HepG2 (cell line): ENCODE results near the gene TTC6. TPM values are rescaled to one million over a fixed set of nuclear protein-coding genes. Genes with fewer than 3 reads are reported as not detected.
A peak's percentile ranks its signal among the peaks of the same experiment; 100 is the strongest.

Source experiments
- CHCHD3 ChIP-seq: sonication (generic); formaldehyde crosslinking; IDR thresholded peaks from 2 replicates; pipeline ENCODE4 v1.8.0; 2022; ENCODE audit warnings: mild to moderate bottlenecking, missing genetic modification reagents, moderate library complexity
- DMAP1 ChIP-seq: IDR thresholded peaks from 2 replicates; pipeline ENCODE4 v1.6.1; 2016
- ELF4 ChIP-seq: sonication (generic); formaldehyde crosslinking; IDR thresholded peaks from 2 replicates; pipeline ENCODE4 v1.5.0; 2020; ENCODE audit warnings: missing genetic modification reagents, mild to moderate bottlenecking, moderate library complexity, borderline replicate concordance
- HNRNPUL1 ChIP-seq: fragments of 200-400 bp; formaldehyde crosslinking; IDR thresholded peaks from 2 replicates; pipeline ENCODE4 v1.6.1; 2017; ENCODE audit warnings: low read depth, mild to moderate bottlenecking, low read length, moderate library complexity
- MEF2D ChIP-seq: sonication (generic); formaldehyde crosslinking; IDR thresholded peaks from 2 replicates; pipeline ENCODE4 v1.5.1; 2020; ENCODE audit warnings: mild to moderate bottlenecking, missing genetic modification reagents
- NFIB ChIP-seq: sonication (generic); formaldehyde crosslinking; IDR thresholded peaks from 2 replicates; pipeline ENCODE4 v1.9.0; 2021; ENCODE audit warnings: missing genetic modification reagents, mild to moderate bottlenecking, borderline replicate concordance
- RBFOX2 ChIP-seq: fragments of 200-400 bp; formaldehyde crosslinking; IDR thresholded peaks from 2 replicates; pipeline ENCODE4 v1.6.1; 2017; ENCODE audit warnings: low read depth, mild to moderate bottlenecking, low read length
- ZFP62 ChIP-seq: sonication (generic); formaldehyde crosslinking; IDR thresholded peaks from 2 replicates; pipeline ENCODE4 v1.4.0; 2020; ENCODE audit warnings: missing genetic modification reagents
- ZNF263 ChIP-seq: sonication (generic); formaldehyde crosslinking; IDR thresholded peaks from 2 replicates; pipeline ENCODE4 v1.4.0; 2020; ENCODE audit warnings: missing genetic modification reagents
- ZNF296 ChIP-seq: sonication (generic); formaldehyde crosslinking; conservative IDR thresholded peaks from 2 replicates; pipeline ENCODE4 v1.5.0; 2020; ENCODE audit warnings: mild to moderate bottlenecking, missing genetic modification reagents
- ZNF431 ChIP-seq: sonication (generic); formaldehyde crosslinking; IDR thresholded peaks from 2 replicates; pipeline ENCODE4 v1.9.0; 2022; ENCODE audit warnings: missing genetic modification reagents, low read depth, mild to moderate bottlenecking, borderline replicate concordance
- ZNF546 ChIP-seq: sonication (generic); formaldehyde crosslinking; conservative IDR thresholded peaks from 2 replicates; pipeline ENCODE4 v1.8.1; 2023; ENCODE audit warnings: mild to moderate bottlenecking, missing genetic modification reagents
- ZNF788 ChIP-seq: sonication (generic); formaldehyde crosslinking; IDR thresholded peaks from 2 replicates; pipeline ENCODE4 v1.5.0; 2020; ENCODE audit warnings: mild to moderate bottlenecking, missing genetic modification reagents, borderline replicate concordance
- polyA plus RNA-seq, 8 experiments: library from polyadenylated mRNA; depleted of rRNA in 3 of 8; stranded (reverse) in 7 of 8; unstranded in 1 of 8; fragments of >200 nt; fragmentation: Illumina TruSeq in 4 of 8; extraction: Trizol in 4 of 8; gene quantifications; 2 replicates each; pipeline versions ENCODE4 v1.2.1 to v1.2.3, GENCODE V29; 2011 to 2016; ENCODE audit warnings: low read depth in 4 of 8, missing spikeins in 1 of 8, mixed read lengths in 1 of 8; ENCODE audit not compliant: insufficient read depth in 1 of 8
- total RNA-seq, 5 experiments: library from RNA; depleted of rRNA; stranded (reverse); fragments of >200 nt; fragmentation: Illumina TruSeq; extraction: Trizol; gene quantifications; 2 replicates each; pipeline ENCODE4 v1.2.3, GENCODE V29; 2016; ENCODE audit warnings: low read depth in 1 of 5
- TF ChIP-seq, protein P1 (sequence below): IDR thresholded peaks from 2 replicates; pipeline ENCODE4 v1.6.1; 2012; ENCODE audit warnings: low read length, improper control_type of control experiment
- TF ChIP-seq, protein P2 (sequence below): sonication (generic); formaldehyde crosslinking; IDR thresholded peaks from 2 replicates; pipeline ENCODE4 v1.5.1; 2020; ENCODE audit warnings: missing genetic modification reagents, mild to moderate bottlenecking, borderline replicate concordance
- TF ChIP-seq, protein P3 (sequence below): sonication (generic); formaldehyde crosslinking; IDR thresholded peaks from 2 replicates; pipeline ENCODE4 v1.8.1; 2023; ENCODE audit warnings: mild to moderate bottlenecking, missing genetic modification reagents
- TF ChIP-seq, protein P4 (sequence below): sonication (generic); formaldehyde crosslinking; conservative IDR thresholded peaks from 2 replicates; pipeline ENCODE4 v1.4.0; 2020; ENCODE audit warnings: missing genetic modification reagents
- TF ChIP-seq, protein P5 (sequence below): sonication (generic); formaldehyde crosslinking; IDR thresholded peaks from 2 replicates; pipeline ENCODE4 v1.4.0; 2020; ENCODE audit warnings: missing genetic modification reagents

TTC6 gene
- total and polyA plus RNA-seq, 2 of the 13 experiments (the other 11 are each of a cell fraction or from before 2014, with no cell fraction given), result 9.3 to 27.4 TPM

DNA sequence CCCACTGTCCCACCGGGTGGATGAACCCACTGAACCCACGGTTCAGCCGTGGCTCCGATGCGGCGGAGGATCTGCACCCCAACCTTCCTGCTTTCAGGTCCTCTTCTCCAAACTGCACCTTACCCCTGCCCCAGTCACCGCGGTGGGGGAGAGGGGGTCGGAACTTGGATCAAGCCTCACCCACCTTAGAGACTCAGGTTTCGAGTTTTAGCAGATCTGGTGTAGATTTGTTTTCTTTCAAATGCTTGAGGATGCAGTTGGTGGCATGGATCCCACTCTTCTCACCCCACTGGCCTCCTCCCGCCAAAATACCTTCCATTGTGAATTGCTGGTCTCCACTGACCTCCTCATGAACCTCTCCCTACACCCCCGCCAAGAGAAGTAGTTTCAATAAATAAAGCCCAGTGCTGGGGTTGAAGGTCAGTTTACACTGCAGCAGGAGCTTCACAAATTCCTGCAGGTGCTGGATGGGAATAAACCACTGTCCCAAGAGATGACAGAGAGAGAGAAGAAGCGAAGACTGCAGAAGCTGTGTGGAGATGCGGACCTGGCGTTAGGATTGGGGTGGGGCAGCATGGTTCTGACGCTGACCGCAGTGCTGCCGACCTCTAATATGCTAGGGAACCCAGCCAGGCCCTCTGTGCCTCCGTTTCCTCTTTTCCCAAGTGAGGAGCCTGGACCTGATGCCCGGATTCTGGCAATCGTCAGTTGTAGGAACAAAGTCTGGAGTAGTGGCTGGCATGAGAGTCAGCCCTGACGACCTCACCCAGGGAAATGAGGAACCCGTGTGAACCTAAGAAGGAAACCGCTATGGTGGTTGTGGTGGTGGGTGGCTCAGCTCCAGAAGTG, 7.4 kb downstream of the TTC6 start (continued):
- TF ChIP-seq ELF4 (CRISPR knock-in tag), result no peak
- TF ChIP-seq ZNF546, result no peak
- no peak for TF ChIP-seq HNRNPUL1
- TF ChIP-seq CHCHD3 (CRISPR knock-in tag), result 0 out of 2 replicates have a peak, but pooled peaks have one; percentile 12
- TF ChIP-seq, protein P1, sequence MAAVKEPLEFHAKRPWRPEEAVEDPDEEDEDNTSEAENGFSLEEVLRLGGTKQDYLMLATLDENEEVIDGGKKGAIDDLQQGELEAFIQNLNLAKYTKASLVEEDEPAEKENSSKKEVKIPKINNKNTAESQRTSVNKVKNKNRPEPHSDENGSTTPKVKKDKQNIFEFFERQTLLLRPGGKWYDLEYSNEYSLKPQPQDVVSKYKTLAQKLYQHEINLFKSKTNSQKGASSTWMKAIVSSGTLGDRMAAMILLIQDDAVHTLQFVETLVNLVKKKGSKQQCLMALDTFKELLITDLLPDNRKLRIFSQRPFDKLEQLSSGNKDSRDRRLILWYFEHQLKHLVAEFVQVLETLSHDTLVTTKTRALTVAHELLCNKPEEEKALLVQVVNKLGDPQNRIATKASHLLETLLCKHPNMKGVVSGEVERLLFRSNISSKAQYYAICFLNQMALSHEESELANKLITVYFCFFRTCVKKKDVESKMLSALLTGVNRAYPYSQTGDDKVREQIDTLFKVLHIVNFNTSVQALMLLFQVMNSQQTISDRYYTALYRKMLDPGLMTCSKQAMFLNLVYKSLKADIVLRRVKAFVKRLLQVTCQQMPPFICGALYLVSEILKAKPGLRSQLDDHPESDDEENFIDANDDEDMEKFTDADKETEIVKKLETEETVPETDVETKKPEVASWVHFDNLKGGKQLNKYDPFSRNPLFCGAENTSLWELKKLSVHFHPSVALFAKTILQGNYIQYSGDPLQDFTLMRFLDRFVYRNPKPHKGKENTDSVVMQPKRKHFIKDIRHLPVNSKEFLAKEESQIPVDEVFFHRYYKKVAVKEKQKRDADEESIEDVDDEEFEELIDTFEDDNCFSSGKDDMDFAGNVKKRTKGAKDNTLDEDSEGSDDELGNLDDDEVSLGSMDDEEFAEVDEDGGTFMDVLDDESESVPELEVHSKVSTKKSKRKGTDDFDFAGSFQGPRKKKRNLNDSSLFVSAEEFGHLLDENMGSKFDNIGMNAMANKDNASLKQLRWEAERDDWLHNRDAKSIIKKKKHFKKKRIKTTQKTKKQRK, result no peak
- no peak for TF ChIP-seq NFIB (CRISPR knock-in tag)
- peak; percentile 95; the same call in 1 of the 2 replicates for TF ChIP-seq ZNF788 (CRISPR knock-in tag)
- TF ChIP-seq, protein P2, sequence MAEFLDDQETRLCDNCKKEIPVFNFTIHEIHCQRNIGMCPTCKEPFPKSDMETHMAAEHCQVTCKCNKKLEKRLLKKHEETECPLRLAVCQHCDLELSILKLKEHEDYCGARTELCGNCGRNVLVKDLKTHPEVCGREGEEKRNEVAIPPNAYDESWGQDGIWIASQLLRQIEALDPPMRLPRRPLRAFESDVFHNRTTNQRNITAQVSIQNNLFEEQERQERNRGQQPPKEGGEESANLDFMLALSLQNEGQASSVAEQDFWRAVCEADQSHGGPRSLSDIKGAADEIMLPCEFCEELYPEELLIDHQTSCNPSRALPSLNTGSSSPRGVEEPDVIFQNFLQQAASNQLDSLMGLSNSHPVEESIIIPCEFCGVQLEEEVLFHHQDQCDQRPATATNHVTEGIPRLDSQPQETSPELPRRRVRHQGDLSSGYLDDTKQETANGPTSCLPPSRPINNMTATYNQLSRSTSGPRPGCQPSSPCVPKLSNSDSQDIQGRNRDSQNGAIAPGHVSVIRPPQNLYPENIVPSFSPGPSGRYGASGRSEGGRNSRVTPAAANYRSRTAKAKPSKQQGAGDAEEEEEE (CRISPR knock-in tag), result no peak
- peak; percentile 95 for TF ChIP-seq MEF2D (CRISPR knock-in tag)
- TF ChIP-seq ZNF296, result 0 out of 2 replicates have a peak, but pooled peaks have one; percentile 62
- TF ChIP-seq DMAP1 (CRISPR knock-in tag), result peak; percentile 79; the same call in 1 of the 2 replicates
- TF ChIP-seq ZFP62, result no peak
- peak; percentile 73; the same call in 1 of the 2 replicates for TF ChIP-seq ZNF431
- TF ChIP-seq, protein P3, sequence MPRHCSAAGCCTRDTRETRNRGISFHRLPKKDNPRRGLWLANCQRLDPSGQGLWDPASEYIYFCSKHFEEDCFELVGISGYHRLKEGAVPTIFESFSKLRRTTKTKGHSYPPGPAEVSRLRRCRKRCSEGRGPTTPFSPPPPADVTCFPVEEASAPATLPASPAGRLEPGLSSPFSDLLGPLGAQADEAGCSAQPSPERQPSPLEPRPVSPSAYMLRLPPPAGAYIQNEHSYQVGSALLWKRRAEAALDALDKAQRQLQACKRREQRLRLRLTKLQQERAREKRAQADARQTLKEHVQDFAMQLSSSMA (CRISPR knock-in tag), result no peak
- TF ChIP-seq RBFOX2, result no peak
- TF ChIP-seq, protein P4, sequence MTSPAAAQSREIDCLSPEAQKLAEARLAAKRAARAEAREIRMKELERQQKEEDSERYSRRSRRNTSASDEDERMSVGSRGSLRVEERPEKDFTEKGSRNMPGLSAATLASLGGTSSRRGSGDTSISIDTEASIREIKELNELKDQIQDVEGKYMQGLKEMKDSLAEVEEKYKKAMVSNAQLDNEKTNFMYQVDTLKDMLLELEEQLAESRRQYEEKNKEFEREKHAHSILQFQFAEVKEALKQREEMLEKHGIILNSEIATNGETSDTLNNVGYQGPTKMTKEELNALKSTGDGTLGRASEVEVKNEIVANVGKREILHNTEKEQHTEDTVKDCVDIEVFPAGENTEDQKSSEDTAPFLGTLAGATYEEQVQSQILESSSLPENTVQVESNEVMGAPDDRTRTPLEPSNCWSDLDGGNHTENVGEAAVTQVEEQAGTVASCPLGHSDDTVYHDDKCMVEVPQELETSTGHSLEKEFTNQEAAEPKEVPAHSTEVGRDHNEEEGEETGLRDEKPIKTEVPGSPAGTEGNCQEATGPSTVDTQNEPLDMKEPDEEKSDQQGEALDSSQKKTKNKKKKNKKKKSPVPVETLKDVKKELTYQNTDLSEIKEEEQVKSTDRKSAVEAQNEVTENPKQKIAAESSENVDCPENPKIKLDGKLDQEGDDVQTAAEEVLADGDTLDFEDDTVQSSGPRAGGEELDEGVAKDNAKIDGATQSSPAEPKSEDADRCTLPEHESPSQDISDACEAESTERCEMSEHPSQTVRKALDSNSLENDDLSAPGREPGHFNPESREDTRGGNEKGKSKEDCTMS (CRISPR knock-in tag), result no peak; the same call in 1 of the 2 replicates
- TF ChIP-seq, protein P5, sequence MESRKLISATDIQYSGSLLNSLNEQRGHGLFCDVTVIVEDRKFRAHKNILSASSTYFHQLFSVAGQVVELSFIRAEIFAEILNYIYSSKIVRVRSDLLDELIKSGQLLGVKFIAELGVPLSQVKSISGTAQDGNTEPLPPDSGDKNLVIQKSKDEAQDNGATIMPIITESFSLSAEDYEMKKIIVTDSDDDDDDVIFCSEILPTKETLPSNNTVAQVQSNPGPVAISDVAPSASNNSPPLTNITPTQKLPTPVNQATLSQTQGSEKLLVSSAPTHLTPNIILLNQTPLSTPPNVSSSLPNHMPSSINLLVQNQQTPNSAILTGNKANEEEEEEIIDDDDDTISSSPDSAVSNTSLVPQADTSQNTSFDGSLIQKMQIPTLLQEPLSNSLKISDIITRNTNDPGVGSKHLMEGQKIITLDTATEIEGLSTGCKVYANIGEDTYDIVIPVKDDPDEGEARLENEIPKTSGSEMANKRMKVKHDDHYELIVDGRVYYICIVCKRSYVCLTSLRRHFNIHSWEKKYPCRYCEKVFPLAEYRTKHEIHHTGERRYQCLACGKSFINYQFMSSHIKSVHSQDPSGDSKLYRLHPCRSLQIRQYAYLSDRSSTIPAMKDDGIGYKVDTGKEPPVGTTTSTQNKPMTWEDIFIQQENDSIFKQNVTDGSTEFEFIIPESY (CRISPR knock-in tag), result no peak; the same call in 1 of the 2 replicates
- TF ChIP-seq ZNF263, result peak; percentile 61
